CD4-positive, alpha-beta memory T cell (primary cell): ENCODE data around the gene TTLL1. TPM values are rescaled to one million over a fixed set of nuclear protein-coding genes. Genes with fewer than 3 reads are reported as not detected.

Experiments
- CTCF ChIA-PET: fragments of 350-600 bp; sonication (Branson Sonifier 250); formaldehyde crosslinking; loops from one replicate; lab custom pipeline; 2021; ENCODE audit warnings: inconsistent platforms; ENCODE audit not compliant: partially characterized antibody; lab: Charles Lee
- POLR2A ChIA-PET: fragments of 350-600 bp; sonication (Branson Sonifier 250); formaldehyde crosslinking; loops from one replicate; lab custom pipeline; 2021; ENCODE audit not compliant: partially characterized antibody; lab: Charles Lee
- DNase-seq, 5 donors: peaks; one replicate each; pipeline versions ENCODE4 v3.0.0 to v3.0.0-alpha.2; 2020 to 2022; ENCODE audit warnings: mixed read lengths in 1 of 5
- H3K27ac ChIP-seq: one replicate; pipeline ENCODE4 v1.7.0; 2013; ENCODE audit warnings: low read depth, low read length
- H3K27me3 ChIP-seq: 2 replicates; pipeline ENCODE4 v1.7.0; 2013; ENCODE audit warnings: mild to moderate bottlenecking, low read length, moderate library complexity; ENCODE audit not compliant: insufficient read depth
- H3K36me3 ChIP-seq: 2 replicates; pipeline ENCODE4 v1.7.0; 2013; ENCODE audit warnings: mild to moderate bottlenecking, low read length, moderate library complexity; ENCODE audit not compliant: insufficient read depth
- H3K4me1 ChIP-seq: 2 replicates; pipeline ENCODE4 v1.7.0; 2013; ENCODE audit warnings: mild to moderate bottlenecking, low read length, moderate library complexity; ENCODE audit not compliant: insufficient read depth
- H3K4me3 ChIP-seq, 2 donors: one replicate each; pipeline ENCODE4 v1.7.0; 2013; ENCODE audit warnings: low read length in 2 of 2, mild to moderate bottlenecking in 1 of 2
- H3K9me3 ChIP-seq, 2 donors: one replicate each; pipeline ENCODE4 v1.7.0; 2013; ENCODE audit warnings: low read length in 2 of 2, control low read depth in 1 of 2; ENCODE audit not compliant: control insufficient read depth in 1 of 2
- H3K27ac Mint-ChIP-seq, 7 donors: one replicate each; pipeline ENCODE4 v1.8.0; 2020 to 2021; ENCODE audit warnings: mixed read lengths in 7 of 7, mild to moderate bottlenecking in 6 of 7, inconsistent platforms in 3 of 7, moderate library complexity in 3 of 7
- H3K27me3 Mint-ChIP-seq, 2 donors: one replicate each; pipeline ENCODE4 v1.8.0; 2020 to 2021; ENCODE audit warnings: mixed read lengths in 2 of 2
- H3K36me3 Mint-ChIP-seq, 2 donors: one replicate each; pipeline ENCODE4 v1.8.0; 2020 to 2021; ENCODE audit warnings: mixed read lengths in 2 of 2, inconsistent platforms in 1 of 2, mild to moderate bottlenecking in 1 of 2
- H3K4me1 Mint-ChIP-seq, 4 donors: one replicate each; pipeline ENCODE4 v1.8.0; 2020 to 2021; ENCODE audit warnings: mixed read lengths in 4 of 4, mild to moderate bottlenecking in 1 of 4
- H3K4me3 Mint-ChIP-seq, 8 donors: one replicate each; pipeline ENCODE4 v1.8.0; 2020 to 2021; ENCODE audit warnings: mixed read lengths in 8 of 8, mild to moderate bottlenecking in 7 of 8, moderate library complexity in 6 of 8, inconsistent platforms in 3 of 8
- H3K9me3 Mint-ChIP-seq, 8 donors: one replicate each; pipeline ENCODE4 v1.8.0; 2020 to 2021; ENCODE audit warnings: mixed read lengths in 8 of 8, mild to moderate bottlenecking in 5 of 8, inconsistent platforms in 3 of 8, moderate library complexity in 1 of 8
- intact Hi-C: fragments of 100-400 bp; cut with micrococcal nuclease; formaldehyde crosslinking; loops from one replicate; pipeline ENCODE4 v1.15.1; 2023
- polyA plus RNA-seq, 2 donors: library from polyadenylated mRNA; unstranded; fragments of 300-500 nt; fragmentation: Illumina TruSeq; gene quantifications; one replicate each; pipeline ENCODE4 v1.2.3, GENCODE V29; 2021
- total RNA-seq, 2 experiments: library from RNA; stranded (reverse); gene quantifications; one replicate each; pipeline ENCODE4 v1.2.3, GENCODE V29; 2021

Gene TTLL1
- total and polyA plus RNA-seq, 4 experiments from 2014 or later: 6.4 to 15.6 (median 9.0) TPM

DNA sequence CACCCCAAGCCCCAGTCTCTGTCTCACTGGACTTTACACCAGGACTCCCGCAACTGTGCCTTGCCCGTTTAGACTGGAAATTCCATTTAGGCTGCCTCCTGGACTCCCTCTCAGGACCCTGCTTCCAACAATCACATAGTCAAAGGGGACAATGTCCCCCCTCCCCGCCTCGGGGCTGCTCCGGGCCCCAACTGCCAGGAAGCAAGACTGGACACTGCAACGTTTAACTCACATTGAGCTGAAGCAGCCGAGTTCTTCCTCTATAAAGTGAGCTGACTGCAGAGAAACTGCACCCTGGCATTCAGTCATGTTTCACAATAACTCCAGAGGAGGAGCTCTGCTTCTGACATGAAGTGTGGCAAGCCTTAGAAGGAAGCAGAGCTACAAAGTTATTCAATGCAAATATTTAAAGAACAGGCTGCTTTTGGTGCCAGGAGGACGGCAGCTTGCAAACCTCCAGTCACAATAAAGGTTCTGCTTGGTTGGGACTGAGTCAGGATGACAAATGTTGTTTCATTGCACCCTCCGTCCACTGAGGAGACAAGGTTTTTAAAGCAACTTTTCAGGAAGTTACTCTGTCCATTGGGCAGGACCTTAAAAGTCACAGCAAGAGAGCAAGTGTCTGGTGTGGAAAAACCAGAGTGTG, 94.2 kb downstream of the TTLL1 start:
- ChIA-PET POLR2A (no interaction called here), CTCF (interaction anchor here (0.9 kb wide), 1 partner anchor 38 kb away, joined by 3 read pairs; no protein-coding TSS in a partner anchor)
- Histone ChIP-seq H3K9me3 (no peaks in the 10 kb centered on the region), H3K36me3 (no peaks in the 10 kb centered on the region), H3K27ac (no peak overlapping the region), H3K27me3 (no peaks in the 10 kb centered on the region), H3K4me3 (no peak overlapping the region), H3K4me1 (peaks cover 22% of the 10 kb centered on the region)
- DNase-seq: no peak
- intact Hi-C loops: no loop called here
- Mint-ChIP-seq H3K4me3 (no peak overlapping the region), H3K36me3 (peaks cover 6 to 8% of the 10 kb centered on the region in 2 donors), H3K27me3 (no peaks in the 10 kb centered on the region), H3K4me1 (peaks cover 26 to 62% (median 32%) of the 10 kb centered on the region in 4 donors), H3K27ac (no peak overlapping the region), H3K9me3 (no peaks in the 10 kb centered on the region)

DNA sequence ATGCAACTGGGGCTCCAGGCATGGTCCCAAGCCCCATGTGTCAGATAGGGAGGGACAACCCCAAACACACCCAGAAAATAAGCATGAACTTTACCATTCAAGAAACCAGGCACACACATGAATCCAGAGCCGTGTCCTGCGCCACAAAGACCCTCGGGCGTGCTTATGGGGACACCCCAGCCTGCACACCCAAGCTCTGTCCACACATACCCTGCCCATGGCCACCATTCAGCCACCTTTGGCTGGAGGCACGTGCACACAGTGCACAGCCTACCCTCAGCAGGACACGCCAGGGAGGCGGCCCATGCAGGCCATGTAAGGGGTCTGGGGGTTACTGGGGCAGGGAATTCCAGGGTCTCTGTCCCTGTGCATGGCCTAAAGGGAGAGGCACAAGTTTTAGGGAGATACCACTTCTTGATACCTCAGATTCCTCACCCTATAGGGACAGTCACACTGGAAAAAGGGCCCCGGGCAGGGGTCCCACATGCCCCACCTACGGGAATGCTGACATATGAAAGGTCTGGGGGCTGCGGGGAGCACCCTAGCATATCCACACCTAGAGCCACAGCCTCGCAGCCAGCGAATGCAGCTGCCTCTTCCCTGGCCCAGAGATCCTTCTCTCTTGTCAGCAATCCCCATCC, 94.8 kb downstream of the TTLL1 start:
- intact Hi-C loops: no loop called here
- peaks cover 6 to 8% of the 10 kb centered on the region in 2 donors for H3K36me3 Mint-ChIP-seq
- H3K4me3 ChIP-seq: no peak overlapping the region
- H3K4me1 ChIP-seq: peaks cover 15% of the 10 kb centered on the region
- H3K27ac ChIP-seq: no peak overlapping the region
- no peaks in the 10 kb centered on the region for H3K9me3 Mint-ChIP-seq
- H3K4me3 Mint-ChIP-seq: no peak overlapping the region
- H3K4me1 Mint-ChIP-seq: peaks cover 25 to 56% (median 27%) of the 10 kb centered on the region in 4 donors
- ChIA-PET POLR2A (no interaction called here), CTCF (interaction anchor here (0.9 kb wide), 1 partner anchor 39 kb away, joined by 3 read pairs; no protein-coding TSS in a partner anchor)
- no peak overlapping the region for H3K27ac Mint-ChIP-seq
- no peaks in the 10 kb centered on the region for H3K27me3 ChIP-seq
- DNase-seq: no peak
- H3K36me3 ChIP-seq: no peaks in the 10 kb centered on the region
- H3K9me3 ChIP-seq: no peaks in the 10 kb centered on the region
- no peaks in the 10 kb centered on the region for H3K27me3 Mint-ChIP-seq

GRCh38 chr22:42993651-42994275, 95.4 kb downstream of the TTLL1 start:
- H3K4me3 ChIP-seq: no peak overlapping the region
- Mint-ChIP-seq H3K36me3 (peaks cover 6 to 8% of the 10 kb centered on the region in 2 donors), H3K27ac (no peak overlapping the region), H3K9me3 (no peaks in the 10 kb centered on the region), H3K4me1 (peaks cover 20 to 50% (median 23%) of the 10 kb centered on the region in 4 donors), H3K4me3 (peak overlapping the region in 1 of 8 donors; percentile 20), H3K27me3 (no peaks in the 10 kb centered on the region)
- ChIA-PET POLR2A (no interaction called here), CTCF (no interaction called here)
- peaks cover 11% of the 10 kb centered on the region for H3K4me1 ChIP-seq
- H3K27ac ChIP-seq: no peak overlapping the region
- intact Hi-C loops: no loop called here
- no peaks in the 10 kb centered on the region for H3K27me3 ChIP-seq
- no peaks in the 10 kb centered on the region for H3K9me3 ChIP-seq
- no peak for DNase-seq
- H3K36me3 ChIP-seq: no peaks in the 10 kb centered on the region

GRCh38 chr22:42992886-42993479, 96.2 kb downstream of the TTLL1 start:
- POLR2A ChIA-PET: no interaction called here
- Histone ChIP-seq H3K27ac (no peak overlapping the region), H3K36me3 (no peaks in the 10 kb centered on the region), H3K27me3 (no peaks in the 10 kb centered on the region), H3K9me3 (no peaks in the 10 kb centered on the region), H3K4me3 (no peak overlapping the region), H3K4me1 (peaks cover 3% of the 10 kb centered on the region)
- H3K27me3 Mint-ChIP-seq: no peaks in the 10 kb centered on the region
- no peak overlapping the region for H3K4me3 Mint-ChIP-seq
- H3K27ac Mint-ChIP-seq: no peak overlapping the region
- peaks cover 16 to 50% (median 22%) of the 10 kb centered on the region in 4 donors for H3K4me1 Mint-ChIP-seq
- no peaks in the 10 kb centered on the region for H3K9me3 Mint-ChIP-seq
- intact Hi-C loops: no loop called here
- no peak for DNase-seq
- peaks cover 6 to 8% of the 10 kb centered on the region in 2 donors for H3K36me3 Mint-ChIP-seq
- CTCF ChIA-PET: no interaction called here

- Mint-ChIP-seq H3K27ac (no peak overlapping the region), H3K27me3 (no peaks in the 10 kb centered on the region), H3K4me1 (peaks cover 12 to 48% (median 21%) of the 10 kb centered on the region in 4 donors), H3K4me3 (no peak overlapping the region), H3K9me3 (no peaks in the 10 kb centered on the region), H3K36me3 (peaks cover 6 to 8% of the 10 kb centered on the region in 2 donors)
- H3K27me3 ChIP-seq: no peaks in the 10 kb centered on the region
- no peak overlapping the region for H3K27ac ChIP-seq
- no peak overlapping the region for H3K4me3 ChIP-seq
- no peaks in the 10 kb centered on the region for H3K9me3 ChIP-seq
- CTCF ChIA-PET: no interaction called here
- peaks cover 3% of the 10 kb centered on the region for H3K4me1 ChIP-seq
- intact Hi-C loops: no loop called here
- no peaks in the 10 kb centered on the region for H3K36me3 ChIP-seq
- POLR2A ChIA-PET: interaction anchor here (1.6 kb wide), 1 partner anchor 23 kb away, joined by 3 read pairs; no protein-coding TSS in a partner anchor
- DNase-seq: no peak
These were observed 97.1 kb downstream of the TTLL1 start for GRCh38 chr22:42992092-42992491.

DNA sequence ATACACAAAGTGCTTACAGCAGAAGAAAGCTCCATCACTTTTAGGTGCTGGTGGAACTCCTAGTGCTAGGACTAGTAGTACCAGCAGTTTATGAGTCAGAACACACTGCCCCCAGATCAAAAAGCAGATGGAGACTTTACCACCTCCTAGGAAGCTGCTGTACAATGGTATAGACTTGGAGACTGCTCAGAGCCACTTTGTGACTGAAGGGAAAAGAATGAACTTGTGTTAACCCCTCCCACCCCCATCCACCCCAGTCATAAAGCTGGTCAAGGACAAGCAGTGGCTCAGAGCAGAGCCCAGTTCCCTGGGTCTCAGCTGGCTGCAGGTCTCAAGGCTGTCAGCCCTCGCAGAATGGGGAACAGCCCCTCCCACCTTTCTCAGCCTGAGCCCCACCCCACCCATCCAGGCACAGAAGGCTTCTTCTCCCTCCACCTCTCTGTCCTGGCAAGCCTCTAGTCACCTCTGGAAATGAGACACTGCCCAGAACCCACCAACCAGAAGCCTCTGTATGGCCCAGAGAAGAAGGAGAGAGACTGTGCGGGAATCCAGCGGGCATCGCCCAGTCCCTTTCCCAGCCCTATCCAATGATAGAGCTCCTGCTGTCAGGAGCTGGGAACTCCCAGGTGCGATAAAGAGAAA, 98.1 kb downstream of the TTLL1 start:
- intact Hi-C loops: no loop called here
- H3K4me3 ChIP-seq: no peak overlapping the region
- H3K36me3 ChIP-seq: no peaks in the 10 kb centered on the region
- peaks cover 8 to 11% of the 10 kb centered on the region in 2 donors for H3K36me3 Mint-ChIP-seq
- H3K4me3 Mint-ChIP-seq: no peak overlapping the region
- no peak overlapping the region for H3K27ac ChIP-seq
- CTCF ChIA-PET: no interaction called here
- peaks cover 18 to 53% (median 28%) of the 10 kb centered on the region in 4 donors for H3K4me1 Mint-ChIP-seq
- no peaks in the 10 kb centered on the region for H3K9me3 ChIP-seq
- no peaks in the 10 kb centered on the region for H3K27me3 Mint-ChIP-seq
- no peaks in the 10 kb centered on the region for H3K9me3 Mint-ChIP-seq
- POLR2A ChIA-PET: interaction anchor here (1.6 kb wide), 1 partner anchor 24 kb away, joined by 3 read pairs; no protein-coding TSS in a partner anchor
- no peak for DNase-seq
- peak overlapping the region in 2 of 7 donors; percentile 12 to 74 for H3K27ac Mint-ChIP-seq
- H3K4me1 ChIP-seq: peaks cover 3% of the 10 kb centered on the region
- no peaks in the 10 kb centered on the region for H3K27me3 ChIP-seq
